ENCODE data around the gene AHRR. TPM values are rescaled to one million over a fixed set of nuclear protein-coding genes. Genes with fewer than 3 reads are reported as not detected.

AHRR gene
- total and polyA plus RNA-seq, 2 experiments from 2014 or later = 0.27 to 1.8 TPM

- Histone ChIP-seq H4K20me1 (replicated peaks; ENCODE audit: insufficient read depth) (peaks cover 6% of the 10 kb centered on the region; the same call in 1 of the 2 replicates), H3K27ac (ENCODE audit: low read depth) (peak overlapping the region; percentile 19), H3K4me3 (no peak overlapping the region), H3K9me2 (ENCODE audit: insufficient read depth) (no peaks in the 10 kb centered on the region), H3K79me2 (replicated peaks; ENCODE audit: insufficient read depth) (peaks cover 4% of the 10 kb centered on the region), H3K4me1 (ENCODE audit: insufficient read depth) (no peaks in the 10 kb centered on the region), H2AFZ (no peak overlapping the region), H3F3A (replicated peaks; ENCODE audit: low read depth) (no peaks in the 10 kb centered on the region), H3K27me3 (ENCODE audit: insufficient read depth) (no peaks in the 10 kb centered on the region), H3K4me2 (no peak overlapping the region), H3K36me3 (ENCODE audit: insufficient read depth) (no peaks in the 10 kb centered on the region)
- peaks cover 4% of the 10 kb centered on the region for H3K27me3 Mint-ChIP-seq (ENCODE audit: insufficient read depth, low read depth, poor library complexity)
- no peak overlapping the region for H3K27ac Mint-ChIP-seq
- DNase-seq (ENCODE audit: low spot score) (no peak), ATAC-seq (no peak)
- TF ChIP-seq NANOG (IDR thresholded peaks at IDR 0.05; ENCODE audit: borderline replicate concordance) (no peak), JUNB (IDR thresholded peaks at IDR 0.05; ENCODE audit: unreplicated experiment) (no peak), ZNF462 (CRISPR knock-in tag; IDR thresholded peaks at IDR 0.05) (no peak), ZNF114 (CRISPR knock-in tag; IDR thresholded peaks at IDR 0.05) (no peak), POLR2AphosphoS5 (IDR thresholded peaks at IDR 0.05; ENCODE audit: low read depth) (no peak), EZH2 (IDR thresholded peaks at IDR 0.05; ENCODE audit: low read depth, unreplicated experiment) (no peak), CREB1 (CRISPR knock-in tag; IDR thresholded peaks at IDR 0.05; ENCODE audit: low read depth) (no peak), ZNF331 (CRISPR knock-in tag; IDR thresholded peaks at IDR 0.05; ENCODE audit: low read depth) (no peak), ETS1 (IDR thresholded peaks at IDR 0.05) (no peak), EZH2phosphoT487 (IDR thresholded peaks at IDR 0.05; ENCODE audit: unreplicated experiment) (no peak), CTCF (conservative IDR thresholded peaks at IDR 0.05; ENCODE audit: low read depth in 2 of 2) (no peak), STAT1 (IDR thresholded peaks at IDR 0.05; ENCODE audit: unreplicated experiment) (no peak)
- TF ChIP-seq, protein P1, sequence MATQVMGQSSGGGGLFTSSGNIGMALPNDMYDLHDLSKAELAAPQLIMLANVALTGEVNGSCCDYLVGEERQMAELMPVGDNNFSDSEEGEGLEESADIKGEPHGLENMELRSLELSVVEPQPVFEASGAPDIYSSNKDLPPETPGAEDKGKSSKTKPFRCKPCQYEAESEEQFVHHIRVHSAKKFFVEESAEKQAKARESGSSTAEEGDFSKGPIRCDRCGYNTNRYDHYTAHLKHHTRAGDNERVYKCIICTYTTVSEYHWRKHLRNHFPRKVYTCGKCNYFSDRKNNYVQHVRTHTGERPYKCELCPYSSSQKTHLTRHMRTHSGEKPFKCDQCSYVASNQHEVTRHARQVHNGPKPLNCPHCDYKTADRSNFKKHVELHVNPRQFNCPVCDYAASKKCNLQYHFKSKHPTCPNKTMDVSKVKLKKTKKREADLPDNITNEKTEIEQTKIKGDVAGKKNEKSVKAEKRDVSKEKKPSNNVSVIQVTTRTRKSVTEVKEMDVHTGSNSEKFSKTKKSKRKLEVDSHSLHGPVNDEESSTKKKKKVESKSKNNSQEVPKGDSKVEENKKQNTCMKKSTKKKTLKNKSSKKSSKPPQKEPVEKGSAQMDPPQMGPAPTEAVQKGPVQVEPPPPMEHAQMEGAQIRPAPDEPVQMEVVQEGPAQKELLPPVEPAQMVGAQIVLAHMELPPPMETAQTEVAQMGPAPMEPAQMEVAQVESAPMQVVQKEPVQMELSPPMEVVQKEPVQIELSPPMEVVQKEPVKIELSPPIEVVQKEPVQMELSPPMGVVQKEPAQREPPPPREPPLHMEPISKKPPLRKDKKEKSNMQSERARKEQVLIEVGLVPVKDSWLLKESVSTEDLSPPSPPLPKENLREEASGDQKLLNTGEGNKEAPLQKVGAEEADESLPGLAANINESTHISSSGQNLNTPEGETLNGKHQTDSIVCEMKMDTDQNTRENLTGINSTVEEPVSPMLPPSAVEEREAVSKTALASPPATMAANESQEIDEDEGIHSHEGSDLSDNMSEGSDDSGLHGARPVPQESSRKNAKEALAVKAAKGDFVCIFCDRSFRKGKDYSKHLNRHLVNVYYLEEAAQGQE (IDR thresholded peaks at IDR 0.05; ENCODE audit: unreplicated experiment) = no peak
- peaks cover 35% of the 10 kb centered on the region for H3K4me1 Mint-ChIP-seq
- no peak overlapping the region for H3K4me3 Mint-ChIP-seq
- H3K36me3 Mint-ChIP-seq (ENCODE audit: low read depth) = peaks cover 13% of the 10 kb centered on the region
- H3K9me3 Mint-ChIP-seq = no peaks in the 10 kb centered on the region; the same call in 2 of the 3 replicates
Measured at GRCh38 chr5:306011-306805, 15.3 kb upstream of the AHRR start.
